ENCODE results near the gene FHIT.
A peak's percentile ranks its signal among the peaks of the same experiment; 100 is the strongest.

Gene FHIT

GRCh38 chr3:61251174-61251972 lies at the start of gene FHIT:
Gene FHIT, minus strand, starts transcription at chr3:61251452.
- peak; percentile 90 for DNase-seq

GRCh38 chr3:61300786-61301185 lies 49.5 kb upstream of the FHIT start:
- DNase-seq: no peak

- no peak for DNase-seq
These were observed 48.7 kb upstream of the FHIT start for GRCh38 chr3:61300006-61300380.

- no peak for DNase-seq
These were observed 48.2 kb upstream of the FHIT start for GRCh38 chr3:61299343-61300005.

- DNase-seq: no peak
These were observed 46.6 kb upstream of the FHIT start for GRCh38 chr3:61297821-61298220.

- DNase-seq: no peak
These were observed 37.2 kb upstream of the FHIT start for GRCh38 chr3:61288446-61288845.

- DNase-seq: no peak
These were observed 32.6 kb upstream of the FHIT start for GRCh38 chr3:61283876-61284275.

GRCh38 chr3:61278713-61279112 lies 27.5 kb upstream of the FHIT start:
- no peak for DNase-seq

GRCh38 chr3:61277411-61277810 lies 26.2 kb upstream of the FHIT start:
- DNase-seq: no peak

- no peak for DNase-seq
These were observed 18.2 kb upstream of the FHIT start for GRCh38 chr3:61269435-61269834.

GRCh38 chr3:61268644-61269043 lies 17.4 kb upstream of the FHIT start:
- DNase-seq: no peak

- DNase-seq: no peak
These were observed 13.0 kb upstream of the FHIT start for GRCh38 chr3:61264281-61264680.

GRCh38 chr3:61257148-61257547 lies 5.9 kb upstream of the FHIT start:
- DNase-seq: no peak

- no peak for DNase-seq
These were observed 2.5 kb upstream of the FHIT start for GRCh38 chr3:61253756-61254155.

GRCh38 chr3:61252836-61253235 lies 1.6 kb upstream of the FHIT start:
- DNase-seq: no peak

GRCh38 chr3:61250784-61251173 lies 473 bp downstream of the FHIT start:
- peak; percentile 7 for DNase-seq

- no peak for DNase-seq
These were observed 2.8 kb downstream of the FHIT start for GRCh38 chr3:61248496-61248895.

GRCh38 chr3:61247191-61247590 lies 4.1 kb downstream of the FHIT start:
- no peak for DNase-seq

- peak; percentile 58 for DNase-seq
These were observed 11.4 kb downstream of the FHIT start for GRCh38 chr3:61239871-61240270.

- no peak for DNase-seq
These were observed 13.4 kb downstream of the FHIT start for GRCh38 chr3:61237858-61238257.

- no peak for DNase-seq
These were observed 14.7 kb downstream of the FHIT start for GRCh38 chr3:61236556-61236955.

GRCh38 chr3:61233746-61234145 lies 17.5 kb downstream of the FHIT start:
- no peak for DNase-seq

- no peak for DNase-seq
These were observed 19.6 kb downstream of the FHIT start for GRCh38 chr3:61231693-61232092.

- DNase-seq: no peak
These were observed 23.5 kb downstream of the FHIT start for GRCh38 chr3:61227799-61228198.

Data from NCI-H345 (cell line).